ENCODE results near the gene PRR33.

PRR33 gene

DNA sequence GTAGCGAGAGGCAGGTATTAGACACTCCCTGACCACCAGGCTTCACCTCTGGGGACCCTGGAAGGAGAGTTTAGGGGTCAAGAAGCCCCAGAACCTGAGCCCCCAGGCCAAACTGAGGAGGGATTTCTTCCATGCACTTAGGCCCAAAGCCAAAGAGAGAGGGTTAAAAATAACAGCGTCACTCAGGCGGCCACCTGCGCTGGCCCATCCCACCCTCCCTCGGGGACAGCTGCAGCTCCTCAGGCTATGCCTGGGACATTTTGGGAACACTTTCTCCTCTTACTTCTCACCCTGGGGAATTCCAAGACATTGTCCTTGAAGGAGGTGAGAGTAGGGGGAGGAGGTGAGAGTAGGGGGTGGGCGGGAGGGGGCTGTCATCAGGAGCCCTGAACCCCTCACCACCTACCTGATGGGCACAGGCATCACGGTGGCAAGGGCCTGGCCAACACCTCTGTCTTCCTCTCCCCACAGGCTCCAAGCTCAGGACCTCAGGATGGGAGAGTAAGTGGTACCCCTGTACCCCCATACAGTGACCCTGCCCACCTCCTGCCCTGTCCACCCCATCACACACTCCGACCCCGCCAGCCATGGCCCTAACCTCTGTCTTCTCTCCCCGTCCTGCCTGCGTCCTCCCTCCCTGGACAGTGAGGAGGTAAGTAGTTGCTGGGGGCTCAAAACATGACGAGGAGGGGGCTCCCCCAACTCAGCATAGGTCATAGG is 52.3 kb downstream of the PRR33 start:
- Histone ChIP-seq H3K4me3 (ENCODE audit: low read length, poor library complexity, severe bottlenecking) (no peak overlapping the region), H3K4me2 (ENCODE audit: low read depth, low read length, poor library complexity, severe bottlenecking) (peak overlapping the region; percentile 54)

DNA sequence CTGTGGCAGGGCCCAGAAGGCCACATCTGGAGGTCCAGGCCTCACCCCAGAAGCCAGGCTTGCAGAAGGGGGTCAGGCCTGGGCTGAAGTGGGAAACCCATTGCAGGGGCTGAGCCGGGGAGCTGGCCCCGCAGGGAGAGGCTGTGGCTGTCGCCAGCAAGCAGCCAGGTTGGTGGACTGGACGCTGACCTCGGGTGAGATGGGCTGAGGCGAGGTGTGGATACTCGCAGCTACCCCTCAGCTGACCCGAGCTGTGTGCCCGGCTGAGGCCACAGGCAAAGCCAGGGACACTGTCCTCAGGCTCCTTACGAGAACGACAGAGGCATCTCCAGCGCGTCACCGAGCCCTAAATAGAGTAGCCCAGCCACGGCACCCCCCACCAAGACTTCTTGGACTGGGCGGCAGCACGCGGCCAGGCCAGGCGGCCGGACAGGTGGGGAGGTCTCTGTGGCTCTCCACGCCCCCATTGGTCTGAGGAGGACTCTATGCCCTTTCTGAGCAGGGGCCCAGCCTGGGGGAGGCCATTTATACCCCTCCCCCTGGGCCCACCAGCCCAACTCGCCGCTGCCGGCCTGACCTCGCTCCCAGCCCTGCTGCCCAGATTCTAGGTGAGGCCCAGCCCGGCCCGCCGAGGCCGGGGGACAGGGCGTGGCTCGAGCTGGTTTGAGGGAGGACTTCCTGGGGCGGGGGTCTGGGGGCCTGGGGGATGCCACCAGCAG is 53.1 kb downstream of the PRR33 start, which contains the start of gene TNNI2:
TNNI2 (plus strand) TSS at position 556 of the 719 bp plus-strand sequence. CDS start 716 bp downstream, outside the sequence.
- Histone ChIP-seq H3K79me2 (ENCODE audit: insufficient read depth, low read length) (no peaks in the 10 kb centered on the region), H4K20me1 (ENCODE audit: insufficient read depth, low read length, poor library complexity, severe bottlenecking) (no peaks in the 10 kb centered on the region), H3K9me3 (ENCODE audit: insufficient read depth, low read depth, low read length) (no peaks in the 10 kb centered on the region), H3K27me3 (ENCODE audit: insufficient read depth, low read length, poor library complexity, severe bottlenecking) (no peaks in the 10 kb centered on the region), H3K4me2 (ENCODE audit: low read depth, low read length, poor library complexity, severe bottlenecking) (peak within 1 kb of the TSS; percentile 54), H3K4me3 (ENCODE audit: low read length, poor library complexity, severe bottlenecking) (peak within 1 kb of the TSS; percentile 31), H3K36me3 (ENCODE audit: insufficient read depth, low read length) (no peaks in the 10 kb centered on the region), H3F3A (ENCODE audit: low read depth) (no peaks in the 10 kb centered on the region), H3K9ac (ENCODE audit: low read depth, low read length, poor library complexity, severe bottlenecking) (peak within 1 kb of the TSS; percentile 59), H2AFZ (ENCODE audit: low read length) (peak within 1 kb of the TSS; percentile 64; the same call in 1 of the 2 replicates), H3K9me2 (replicated peaks; ENCODE audit: low read depth, low read length) (no peaks in the 10 kb centered on the region), H3K4me1 (ENCODE audit: insufficient read depth, low read length, poor library complexity, severe bottlenecking) (peaks cover 17% of the 10 kb centered on the region)
- TF ChIP-seq EZH2phosphoT487 (IDR thresholded peaks at IDR 0.05; ENCODE audit: borderline replicate concordance) = no peak
- TF ChIP-seq, protein P1, sequence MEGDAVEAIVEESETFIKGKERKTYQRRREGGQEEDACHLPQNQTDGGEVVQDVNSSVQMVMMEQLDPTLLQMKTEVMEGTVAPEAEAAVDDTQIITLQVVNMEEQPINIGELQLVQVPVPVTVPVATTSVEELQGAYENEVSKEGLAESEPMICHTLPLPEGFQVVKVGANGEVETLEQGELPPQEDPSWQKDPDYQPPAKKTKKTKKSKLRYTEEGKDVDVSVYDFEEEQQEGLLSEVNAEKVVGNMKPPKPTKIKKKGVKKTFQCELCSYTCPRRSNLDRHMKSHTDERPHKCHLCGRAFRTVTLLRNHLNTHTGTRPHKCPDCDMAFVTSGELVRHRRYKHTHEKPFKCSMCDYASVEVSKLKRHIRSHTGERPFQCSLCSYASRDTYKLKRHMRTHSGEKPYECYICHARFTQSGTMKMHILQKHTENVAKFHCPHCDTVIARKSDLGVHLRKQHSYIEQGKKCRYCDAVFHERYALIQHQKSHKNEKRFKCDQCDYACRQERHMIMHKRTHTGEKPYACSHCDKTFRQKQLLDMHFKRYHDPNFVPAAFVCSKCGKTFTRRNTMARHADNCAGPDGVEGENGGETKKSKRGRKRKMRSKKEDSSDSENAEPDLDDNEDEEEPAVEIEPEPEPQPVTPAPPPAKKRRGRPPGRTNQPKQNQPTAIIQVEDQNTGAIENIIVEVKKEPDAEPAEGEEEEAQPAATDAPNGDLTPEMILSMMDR (conservative IDR thresholded peaks at IDR 0.05; ENCODE audit: low read length) = no peak

More for the DNA sequence above, 52.3 kb downstream of the PRR33 start:
- Histone ChIP-seq H3K9me3 (ENCODE audit: insufficient read depth, low read depth, low read length) (no peaks in the 10 kb centered on the region), H3K79me2 (ENCODE audit: insufficient read depth, low read length) (no peaks in the 10 kb centered on the region), H2AFZ (ENCODE audit: low read length) (0 out of 2 replicates have a peak overlapping the region, but pooled peaks have one; percentile 64), H3K9me2 (replicated peaks; ENCODE audit: low read depth, low read length) (no peaks in the 10 kb centered on the region), H3K9ac (ENCODE audit: low read depth, low read length, poor library complexity, severe bottlenecking) (peak overlapping the region; percentile 46), H3K4me1 (ENCODE audit: insufficient read depth, low read length, poor library complexity, severe bottlenecking) (peaks cover 25% of the 10 kb centered on the region), H3K36me3 (ENCODE audit: insufficient read depth, low read length) (no peaks in the 10 kb centered on the region), H3K27me3 (ENCODE audit: insufficient read depth, low read length, poor library complexity, severe bottlenecking) (no peaks in the 10 kb centered on the region), H3F3A (ENCODE audit: low read depth) (no peaks in the 10 kb centered on the region), H4K20me1 (ENCODE audit: insufficient read depth, low read length, poor library complexity, severe bottlenecking) (no peaks in the 10 kb centered on the region)
- TF ChIP-seq, protein P1 (conservative IDR thresholded peaks at IDR 0.05; ENCODE audit: low read length) = no peak
- TF ChIP-seq EZH2phosphoT487 (IDR thresholded peaks at IDR 0.05; ENCODE audit: borderline replicate concordance) = no peak
